Measurements from ENCODE around the gene SH2D6. TPM values are rescaled to one million over a fixed set of nuclear protein-coding genes. Genes with fewer than 3 reads are reported as not detected.

Gene SH2D6
- total and polyA plus RNA-seq, 9 of the 15 experiments (the other 6 are each of a cell fraction or from before 2014, with no cell fraction given), result 0.07 to 0.76 (median 0.33) TPM; not detected in 2

- no peak for TF ChIP-seq BRD9 (IDR thresholded peaks at IDR 0.05; ENCODE audit: low read depth, partially characterized antibody)
- TF ChIP-seq GTF3C2 (IDR thresholded peaks at IDR 0.05; ENCODE audit: borderline replicate concordance, extremely low read depth, insufficient read length), result no peak
- TF ChIP-seq PCBP2 (IDR thresholded peaks at IDR 0.05; ENCODE audit: low read depth, low read length, poor library complexity, severe bottlenecking), result no peak
- TF ChIP-seq ARHGAP35 (IDR thresholded peaks at IDR 0.05; ENCODE audit: partially characterized antibody), result no peak
- no peak for TF ChIP-seq TAF15 (IDR thresholded peaks at IDR 0.05; ENCODE audit: low read depth, low read length)
- no peak for TF ChIP-seq ZNF407 (IDR thresholded peaks at IDR 0.05; ENCODE audit: low read depth)
- no peak for TF ChIP-seq MITF (IDR thresholded peaks at IDR 0.05)
- TF ChIP-seq FOXJ2 (tag; IDR thresholded peaks at IDR 0.05), result no peak
Measured at GRCh38 chr2:85476624-85477023, 58.1 kb downstream of the SH2D6 start (continued).

All from K562 (cell line).